Measurements from ENCODE around the gene SCAMP4. TPM values are rescaled to one million over a fixed set of nuclear protein-coding genes. Genes with fewer than 3 reads are reported as not detected.
"Not testable (repeated sequence)": the region's sequence is repeated elsewhere in the genome, so short reads cannot be mapped to it uniquely, and the experiment has no call there.

Gene SCAMP4
- total and polyA plus RNA-seq, 7 experiments from 2014 or later: 11.8 to 35.5 (median 19.7) TPM

- ChIA-PET CTCF (interaction anchor here (0.5 kb wide), 2 partner anchors 24 to 30 kb away, joined by 3 to 7 read pairs; no protein-coding TSS in a partner anchor), POLR2A (no interaction called here)
- H3K36me3 Mint-ChIP-seq: peaks cover 0 to 13% (median 0%) of the 10 kb centered on the region in 5 donors
- H3K27ac Mint-ChIP-seq: peak overlapping the region in 5 of 9 donors; percentile 21 to 96 (median 63)
- H3K4me3 Mint-ChIP-seq: peak overlapping the region in 6 of 10 donors; percentile 16 to 98 (median 26)
- no peak for ATAC-seq
- H3K27me3 Mint-ChIP-seq: peaks cover 0 to 2% (median 0%) of the 10 kb centered on the region in 5 donors
- Histone ChIP-seq H3K4me3 (ENCODE audit: low read length) (no peak overlapping the region), H3K27me3 (ENCODE audit: control insufficient read depth in 2 of 2, insufficient read depth in 2 of 2, low read length in 2 of 2) (no peaks in the 10 kb centered on the region), H3K4me1 (ENCODE audit: control insufficient read depth in 2 of 2, insufficient read depth in 2 of 2, low read length in 2 of 2) (peaks cover 21 to 26% of the 10 kb centered on the region in 2 donors), H3K36me3 (ENCODE audit: control insufficient read depth in 2 of 3, insufficient read depth in 3 of 3, low read length in 3 of 3) (peaks cover 0 to 38% (median 4%) of the 10 kb centered on the region in 3 experiments), H3K9me3 (ENCODE audit: control insufficient read depth in 2 of 3, low read length in 3 of 3) (no peaks in the 10 kb centered on the region), H3K27ac (ENCODE audit: low read depth, low read length) (peak overlapping the region; percentile 98)
- intact Hi-C loops (cut with micrococcal nuclease): no loop called here
- no peaks in the 10 kb centered on the region for H3K9me3 Mint-ChIP-seq
- no peak for DNase-seq
- H3K4me1 Mint-ChIP-seq: peaks cover 16 to 47% (median 28%) of the 10 kb centered on the region in 7 donors
These were observed 32.2 kb upstream of the SCAMP4 start for GRCh38 chr19:1872807-1873523.

DNA sequence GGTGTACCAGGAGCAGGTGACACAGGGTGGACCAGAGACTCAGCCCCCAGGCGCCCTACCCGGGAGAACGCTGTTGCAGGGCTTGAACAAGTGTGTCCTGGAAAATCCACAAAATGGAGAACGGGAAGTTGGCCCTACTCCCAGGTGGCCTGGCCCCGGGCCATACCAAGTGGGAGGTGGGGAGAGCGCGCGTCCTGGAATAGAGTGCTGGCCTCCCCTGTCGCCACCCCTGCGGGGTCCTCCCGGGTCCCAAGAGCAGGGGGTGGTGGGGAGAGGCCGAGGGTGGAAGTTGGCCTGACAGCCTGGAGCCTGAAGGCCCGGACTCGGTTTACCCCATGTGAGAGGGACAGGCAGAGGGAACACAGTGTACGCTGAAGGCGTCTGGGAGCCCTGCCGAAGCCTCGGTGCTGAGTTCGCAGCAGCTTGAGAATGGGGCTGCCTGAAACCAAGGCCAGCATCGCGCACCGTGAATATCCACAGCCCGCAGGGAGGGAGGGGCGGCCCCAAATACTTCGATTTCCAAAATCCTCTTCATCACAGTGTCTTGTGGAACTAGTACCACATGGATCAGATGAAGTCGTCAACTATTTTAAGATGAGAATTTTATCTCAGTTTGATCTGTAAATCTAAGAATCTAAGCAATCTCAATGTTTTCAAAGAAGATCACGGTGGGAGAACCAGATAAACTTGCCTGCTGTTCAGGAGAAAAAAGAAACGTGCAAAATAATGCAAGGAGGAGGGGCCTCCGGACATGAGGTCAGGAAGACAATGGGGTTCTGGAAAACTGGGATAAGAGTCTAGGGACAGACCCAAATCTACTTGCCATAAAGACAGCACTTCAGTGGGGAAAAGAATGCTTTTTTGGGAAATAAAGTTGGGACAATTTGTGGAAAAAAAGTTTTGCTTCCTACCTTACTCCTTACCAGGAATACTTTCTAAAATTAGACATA lies 31.4 kb upstream of the SCAMP4 start:
- intact Hi-C loops (cut with micrococcal nuclease): no loop called here
- Histone ChIP-seq H3K9me3 (ENCODE audit: control insufficient read depth in 2 of 3, low read length in 3 of 3) (no peaks in the 10 kb centered on the region), H3K4me1 (ENCODE audit: control insufficient read depth in 2 of 2, insufficient read depth in 2 of 2, low read length in 2 of 2) (peaks cover 21 to 26% of the 10 kb centered on the region in 2 donors), H3K27me3 (ENCODE audit: control insufficient read depth in 2 of 2, insufficient read depth in 2 of 2, low read length in 2 of 2) (no peaks in the 10 kb centered on the region), H3K4me3 (ENCODE audit: low read length) (peak overlapping the region; percentile 83), H3K27ac (ENCODE audit: low read depth, low read length) (peak overlapping the region; percentile 98), H3K36me3 (ENCODE audit: control insufficient read depth in 2 of 3, insufficient read depth in 3 of 3, low read length in 3 of 3) (peaks cover 0 to 41% (median 4%) of the 10 kb centered on the region in 3 experiments)
- Mint-ChIP-seq H3K36me3 (peaks cover 0 to 13% (median 0%) of the 10 kb centered on the region in 5 donors), H3K4me3 (peak overlapping the region; percentile 95 to 100 (median 98)), H3K9me3 (no peaks in the 10 kb centered on the region), H3K27me3 (peaks cover 0 to 2% (median 0%) of the 10 kb centered on the region in 5 donors), H3K27ac (peak overlapping the region; percentile 93 to 99 (median 98)), H3K4me1 (peaks cover 13 to 43% (median 27%) of the 10 kb centered on the region in 7 donors)
- ATAC-seq (no peak), DNase-seq (no peak)
- ChIA-PET POLR2A (interaction anchor here (0.6 to 3.2 kb wide), 5 partner anchors 8 to 169 kb away, joined by 3 to 40 read pairs (median 5); no protein-coding TSS in a partner anchor), CTCF (no interaction called here)

- Mint-ChIP-seq H3K36me3 (peaks cover 0 to 13% (median 0%) of the 10 kb centered on the region in 5 donors), H3K27ac (peak overlapping the region; percentile 93 to 99 (median 98)), H3K4me1 (peaks cover 11 to 41% (median 25%) of the 10 kb centered on the region in 7 donors), H3K27me3 (peaks cover 0 to 2% (median 0%) of the 10 kb centered on the region in 5 donors), H3K9me3 (no peaks in the 10 kb centered on the region), H3K4me3 (peak overlapping the region; percentile 95 to 100 (median 98))
- peak overlapping the region; percentile 98 for H3K27ac ChIP-seq (ENCODE audit: low read depth, low read length)
- H3K36me3 ChIP-seq (ENCODE audit: control insufficient read depth in 2 of 3, insufficient read depth in 3 of 3, low read length in 3 of 3): peaks cover 0 to 41% (median 4%) of the 10 kb centered on the region in 3 experiments
- intact Hi-C loops (cut with micrococcal nuclease): loop anchor here in 1 of 2 donors (1.0 kb wide), 1 partner anchor 10 kb away; no protein-coding TSS in a partner anchor
- ChIA-PET POLR2A (interaction anchor here (0.6 to 3.2 kb wide), 10 partner anchors 9 to 605 kb away, joined by 3 to 40 read pairs (median 3); partner anchors contain the start of gene CIRBP), CTCF (interaction anchor here (1.1 to 1.2 kb wide), 2 partner anchors 10 to 30 kb away, joined by 3 read pairs; no protein-coding TSS in a partner anchor)
- ATAC-seq (peak; percentile 63), DNase-seq (peak in 6 of 9 donors; percentile 66 to 78 (median 72))
- H3K9me3 ChIP-seq (ENCODE audit: control insufficient read depth in 2 of 3, low read length in 3 of 3): no peaks in the 10 kb centered on the region
- H3K4me3 ChIP-seq (ENCODE audit: low read length): peak overlapping the region; percentile 83
- no peaks in the 10 kb centered on the region for H3K27me3 ChIP-seq (ENCODE audit: control insufficient read depth in 2 of 2, insufficient read depth in 2 of 2, low read length in 2 of 2)
- peaks cover 21 to 26% of the 10 kb centered on the region in 2 donors for H3K4me1 ChIP-seq (ENCODE audit: control insufficient read depth in 2 of 2, insufficient read depth in 2 of 2, low read length in 2 of 2)
These were observed 30.5 kb upstream of the SCAMP4 start for GRCh38 chr19:1874554-1875185.

- Histone ChIP-seq H3K27ac (ENCODE audit: low read depth, low read length) (peak overlapping the region; percentile 98), H3K4me1 (ENCODE audit: control insufficient read depth in 2 of 2, insufficient read depth in 2 of 2, low read length in 2 of 2) (peaks cover 21 to 26% of the 10 kb centered on the region in 2 donors), H3K36me3 (ENCODE audit: control insufficient read depth in 2 of 3, insufficient read depth in 3 of 3, low read length in 3 of 3) (peaks cover 0 to 42% (median 1%) of the 10 kb centered on the region in 3 experiments), H3K4me3 (ENCODE audit: low read length) (peak overlapping the region; percentile 83)
- ChIA-PET CTCF (interaction anchor here (1.1 to 1.2 kb wide), 2 partner anchors 11 to 29 kb away, joined by 3 read pairs; no protein-coding TSS in a partner anchor), POLR2A (interaction anchor here (0.6 to 3.2 kb wide), 9 partner anchors 9 to 606 kb away, joined by 3 to 40 read pairs (median 5); partner anchors contain the start of genes ADAT3, CIRBP and SCAMP4)
- H3K9me3 Mint-ChIP-seq; DNase-seq; H3K27me3 Mint-ChIP-seq; H3K27me3 ChIP-seq (ENCODE audit: control insufficient read depth in 2 of 2, insufficient read depth in 2 of 2, low read length in 2 of 2); H3K9me3 ChIP-seq (ENCODE audit: control insufficient read depth in 2 of 3, low read length in 3 of 3): not testable (repeated sequence)
- Mint-ChIP-seq H3K4me1 (peaks cover 11 to 44% (median 23%) of the 10 kb centered on the region in 7 donors), H3K4me3 (peak overlapping the region; percentile 95 to 100 (median 98)), H3K36me3 (peaks cover 0 to 13% (median 0%) of the 10 kb centered on the region in 5 donors), H3K27ac (peak overlapping the region; percentile 93 to 99 (median 98))
- intact Hi-C loops (cut with micrococcal nuclease): loop anchor here in 1 of 2 donors (1.0 kb wide), 1 partner anchor 11 kb away; no protein-coding TSS in a partner anchor
- peak; percentile 8 for ATAC-seq
These were observed 29.9 kb upstream of the SCAMP4 start for GRCh38 chr19:1875265-1875645.

DNA sequence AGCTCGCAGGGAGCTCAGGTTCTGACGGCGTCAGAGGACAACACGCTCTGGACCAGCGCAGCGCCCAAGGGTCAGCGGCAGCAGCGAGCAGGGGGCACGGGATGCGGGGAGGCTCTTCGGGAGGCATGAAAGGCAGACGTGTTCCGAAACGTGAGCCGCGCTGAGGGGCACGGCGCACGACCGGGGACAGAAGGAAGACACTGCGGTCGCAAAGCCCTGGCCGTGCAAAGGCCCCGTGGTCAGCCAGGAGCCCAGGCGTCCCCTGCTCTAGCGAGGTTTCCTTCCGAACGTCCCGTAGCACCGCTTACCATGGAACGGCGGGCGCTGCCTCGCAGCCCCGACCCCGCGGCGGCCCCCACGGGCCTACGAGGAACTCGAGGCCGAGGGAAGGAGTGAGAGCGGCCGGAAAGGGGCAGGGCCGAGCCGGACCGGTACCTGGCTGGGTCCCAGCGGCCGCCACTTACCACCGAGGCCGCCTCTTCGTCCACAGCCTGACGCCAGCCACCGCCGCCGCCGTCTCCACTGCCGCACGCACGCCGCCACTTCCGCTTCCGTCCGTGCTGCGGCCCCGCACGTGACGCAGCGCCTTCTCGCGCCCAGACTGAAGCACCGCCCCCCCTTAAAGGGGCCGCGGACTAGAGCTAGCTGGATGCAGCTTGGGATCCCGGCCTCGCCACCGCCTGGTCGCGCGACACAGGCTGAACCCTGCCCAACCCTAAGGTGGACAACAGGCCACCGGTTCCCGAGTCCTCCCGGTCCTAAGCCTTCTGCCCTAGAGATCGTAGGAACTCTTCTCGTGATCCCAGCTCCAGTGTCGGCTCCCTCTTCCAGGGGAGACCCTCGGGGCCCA lies 29.3 kb upstream of the SCAMP4 start:
- Histone ChIP-seq H3K27ac (ENCODE audit: low read depth, low read length) (peak overlapping the region; percentile 98), H3K36me3 (ENCODE audit: control insufficient read depth in 2 of 3, insufficient read depth in 3 of 3, low read length in 3 of 3) (peaks cover 0 to 42% (median 0%) of the 10 kb centered on the region in 3 experiments), H3K4me1 (ENCODE audit: control insufficient read depth in 2 of 2, insufficient read depth in 2 of 2, low read length in 2 of 2) (peaks cover 27 to 31% of the 10 kb centered on the region in 2 donors), H3K4me3 (ENCODE audit: low read length) (peak overlapping the region; percentile 83), H3K27me3 (ENCODE audit: control insufficient read depth in 2 of 2, insufficient read depth in 2 of 2, low read length in 2 of 2) (no peaks in the 10 kb centered on the region), H3K9me3 (ENCODE audit: control insufficient read depth in 2 of 3, low read length in 3 of 3) (no peaks in the 10 kb centered on the region)
- ATAC-seq (peak; percentile 95), DNase-seq (peak; percentile 75 to 92 (median 85))
- intact Hi-C loops (cut with micrococcal nuclease): loop anchor here (1.0 kb wide), 5 partner anchors 8 to 29 kb away; partner anchors contain the start of genes ADAT3 (in 2 of the 2), SCAMP4 (in 2 of the 2) and ABHD17A (in 1 of the 2)
- H3K27me3 Mint-ChIP-seq: peaks cover 0 to 2% (median 0%) of the 10 kb centered on the region in 5 donors
- H3K4me3 Mint-ChIP-seq: peak overlapping the region; percentile 95 to 100 (median 98)
- CTCF ChIA-PET: interaction anchor here (0.7 to 1.2 kb wide), 5 partner anchors 9 to 53 kb away, joined by 3 to 4 read pairs (median 3); partner anchors contain the start of gene ABHD17A
- H3K4me1 Mint-ChIP-seq: peaks cover 9 to 41% (median 21%) of the 10 kb centered on the region in 7 donors
- H3K9me3 Mint-ChIP-seq: no peaks in the 10 kb centered on the region
- H3K36me3 Mint-ChIP-seq: peaks cover 0 to 9% (median 0%) of the 10 kb centered on the region in 5 donors
- POLR2A ChIA-PET: interaction anchor here (0.7 to 3.2 kb wide), 14 partner anchors 9 to 135 kb away, joined by 3 to 40 read pairs (median 4); partner anchors contain the start of genes ABHD17A, ADAT3 and SCAMP4
- peak overlapping the region; percentile 93 to 99 (median 98) for H3K27ac Mint-ChIP-seq
